CD4-positive, alpha-beta T cell treated with Interferon gamma for 1 hour (primary cell): ENCODE measurements around the gene GDF11.

Experiments
- DNase-seq: peaks from one replicate; pipeline ENCODE4 v3.0.0-alpha.2; 2020

Gene GDF11

DNA sequence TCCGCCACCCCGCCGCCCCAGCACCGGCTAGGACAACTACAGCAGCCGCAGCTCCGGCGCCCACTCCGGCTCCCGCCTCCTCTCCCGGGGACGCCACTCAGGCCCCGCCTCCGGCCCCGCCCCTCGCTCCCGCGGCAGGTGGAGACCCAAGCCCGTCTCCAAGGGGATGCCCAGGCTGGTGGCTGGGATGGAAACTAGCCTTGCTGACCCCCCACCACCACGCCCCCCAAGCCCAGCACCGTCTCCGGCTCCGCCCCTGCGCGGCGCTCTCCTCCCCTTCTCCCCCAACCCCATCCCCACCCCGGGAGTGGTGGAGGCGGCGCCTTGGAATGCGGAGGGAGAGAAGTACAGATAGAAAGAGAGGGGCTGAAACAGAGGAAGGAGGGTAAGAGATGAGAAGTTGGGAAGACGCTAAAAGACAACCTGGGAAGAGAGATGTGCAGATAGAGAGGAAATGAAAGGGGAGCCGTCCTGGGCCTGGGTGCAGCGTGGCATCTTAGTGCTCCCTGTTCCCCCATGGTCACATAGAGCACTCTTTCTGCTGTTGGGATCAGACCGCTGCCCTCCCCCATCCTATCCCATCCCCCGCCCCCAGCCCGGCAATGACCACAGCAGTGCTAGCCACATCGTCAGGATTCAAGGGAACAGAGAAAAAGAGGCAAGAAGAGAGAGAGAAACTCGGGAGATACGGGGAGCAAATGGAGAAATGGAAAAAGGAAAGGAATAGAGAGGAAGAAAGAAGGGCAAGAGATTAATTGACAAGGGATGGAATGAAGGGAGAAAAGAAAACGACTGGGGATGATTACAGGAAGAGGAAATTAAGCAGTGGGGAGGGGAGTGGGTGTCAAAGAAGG is 34.9 kb upstream of the GDF11 start, which contains the start of gene ITGA7:
TSS of gene ITGA7 (minus strand) at position 64 of the 854 bp plus-strand sequence. CDS start 222 bp downstream, outside the sequence.
- peak; percentile 42 for DNase-seq

DNA sequence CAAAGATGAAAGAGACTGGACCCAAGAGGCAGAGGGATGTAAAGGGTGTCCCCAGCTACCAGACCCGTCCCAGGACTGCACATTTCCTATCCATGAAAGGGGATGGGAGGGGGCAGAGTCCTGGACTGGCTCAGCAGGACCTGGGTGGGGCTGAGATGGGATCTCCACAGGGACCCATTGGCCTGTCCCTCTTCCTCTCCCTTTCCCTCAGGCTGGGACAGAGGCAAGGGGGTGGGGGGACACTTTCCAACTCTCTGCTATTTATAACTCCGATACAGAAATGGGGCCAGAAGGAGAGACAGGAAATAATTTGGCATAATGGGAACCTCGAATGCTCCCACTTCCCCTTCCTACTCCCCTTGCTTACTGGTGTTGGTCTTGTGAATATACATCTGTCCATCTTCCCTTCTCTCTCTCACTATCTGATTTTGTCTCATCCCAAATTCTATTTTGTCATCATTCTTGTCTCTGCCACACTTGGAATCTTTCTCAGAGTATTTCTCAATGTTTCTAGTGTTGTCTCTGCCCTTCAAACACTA is 34.2 kb upstream of the GDF11 start:
- no peak for DNase-seq

DNA sequence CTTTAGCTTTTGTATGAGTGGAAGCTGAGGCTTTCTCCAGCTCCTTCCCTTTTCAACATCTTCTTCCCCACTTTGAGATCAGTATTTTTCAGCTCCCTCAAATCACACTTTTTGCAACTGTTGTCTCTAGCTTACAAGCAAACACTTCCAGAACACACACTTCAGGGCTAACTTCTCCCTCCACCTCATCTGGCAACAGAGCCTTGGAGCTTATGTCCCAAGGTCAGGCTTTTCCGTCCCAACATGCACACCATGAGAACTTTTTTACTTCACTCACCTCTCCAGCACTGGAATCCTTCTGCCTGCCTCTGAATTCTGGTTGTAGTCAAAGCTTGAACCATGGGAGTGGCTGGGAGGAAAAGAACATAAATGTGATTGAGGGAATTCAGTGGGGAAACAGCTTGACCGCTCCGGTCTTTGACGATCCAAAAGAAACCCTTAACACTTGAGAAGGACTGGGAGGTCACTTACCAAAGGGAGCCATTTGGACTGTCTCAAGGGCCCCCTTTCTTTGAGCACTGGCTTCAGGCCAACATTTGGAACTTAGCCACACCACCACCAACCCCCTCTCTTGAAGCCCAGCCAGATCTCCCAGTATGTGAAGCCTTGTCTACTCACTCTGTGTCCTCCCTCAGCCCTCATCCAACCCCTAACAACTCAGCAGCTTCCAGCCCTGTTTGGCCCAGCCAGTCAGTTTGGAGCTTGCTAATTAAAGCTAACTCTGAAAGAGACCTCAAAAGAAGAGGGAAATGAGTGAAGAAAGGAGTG is 31.0 kb upstream of the GDF11 start:
- DNase-seq: no peak

DNA sequence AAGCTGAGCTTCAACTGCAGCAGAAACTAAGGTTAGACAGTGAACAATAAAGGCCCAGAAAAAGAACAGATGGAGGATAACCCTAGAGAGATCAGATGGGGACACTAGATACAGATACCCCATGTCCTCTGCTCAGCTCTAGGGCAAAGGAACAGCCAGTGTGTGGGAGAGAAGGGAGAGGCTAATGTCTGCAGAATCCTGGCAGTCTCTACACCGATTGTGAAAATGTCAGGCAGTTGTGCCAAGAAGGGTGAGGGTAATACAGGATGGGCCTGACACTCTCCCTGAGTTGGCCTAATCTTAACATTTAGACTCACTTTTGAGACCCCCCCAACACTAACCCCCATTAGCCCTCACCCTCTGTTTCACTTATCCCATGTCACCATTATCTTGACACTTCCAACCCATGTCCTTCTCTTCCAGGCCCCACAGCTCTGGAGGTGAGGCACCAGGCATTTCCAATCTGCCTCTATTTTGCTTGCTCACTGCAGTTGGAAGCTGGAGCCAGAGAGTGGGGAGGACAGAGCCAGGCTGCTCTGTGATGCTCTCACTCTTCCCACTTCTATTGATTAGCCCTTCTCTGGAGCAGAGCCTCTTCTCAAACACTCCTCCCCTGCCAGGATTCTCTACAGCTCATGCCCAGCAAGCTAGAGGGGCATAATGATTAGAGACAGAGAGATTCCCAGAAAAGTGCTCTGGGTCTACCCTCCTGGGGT is 30.1 kb upstream of the GDF11 start:
- no peak for DNase-seq

DNA sequence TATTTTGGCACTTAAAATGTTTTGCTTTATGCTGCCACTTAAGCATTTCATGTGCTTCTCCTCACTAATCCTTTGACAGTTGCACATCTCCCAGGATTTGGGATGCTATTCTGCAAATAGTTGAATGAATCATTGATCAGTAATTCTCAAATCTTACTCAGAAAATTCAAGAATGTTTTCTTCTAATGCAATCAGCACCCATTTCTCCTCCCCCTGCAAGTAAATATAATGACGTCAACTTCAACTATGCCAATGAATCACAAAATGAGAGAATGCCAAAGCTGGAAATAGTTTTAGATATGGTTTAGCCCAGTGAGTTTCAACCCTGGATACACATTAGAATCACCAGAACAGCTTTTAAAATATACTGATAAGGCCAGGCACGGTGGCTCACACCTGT is 29.2 kb upstream of the GDF11 start:
- DNase-seq: no peak

DNA sequence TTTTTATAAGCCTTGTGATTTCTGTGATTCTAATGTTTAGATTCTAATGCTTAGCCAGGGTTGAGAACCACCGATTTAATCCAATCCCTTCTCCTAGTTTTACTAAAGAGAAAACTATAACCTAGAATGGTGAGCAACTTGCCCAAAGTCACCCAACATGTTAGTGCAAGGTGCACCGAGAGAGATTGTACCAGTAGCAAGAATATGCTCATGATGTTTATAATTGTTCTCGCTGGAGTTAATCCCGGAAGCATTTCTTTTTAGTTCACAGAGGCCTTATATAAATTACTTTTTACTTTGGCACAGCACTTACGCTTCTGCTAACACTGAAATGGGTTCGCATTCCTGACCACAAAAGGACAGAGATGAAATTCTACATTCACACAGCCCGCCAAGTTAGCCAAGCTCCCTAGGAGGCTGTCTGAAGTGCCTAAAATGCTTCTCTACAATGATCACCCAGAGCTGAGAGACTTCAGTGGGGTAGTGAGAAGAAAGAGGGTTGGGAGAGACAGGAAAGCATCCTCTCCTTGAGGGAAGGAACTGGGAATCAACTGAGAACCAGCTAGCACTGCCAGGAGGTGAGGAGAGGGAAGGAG is 27.7 kb upstream of the GDF11 start:
- DNase-seq: no peak

DNA sequence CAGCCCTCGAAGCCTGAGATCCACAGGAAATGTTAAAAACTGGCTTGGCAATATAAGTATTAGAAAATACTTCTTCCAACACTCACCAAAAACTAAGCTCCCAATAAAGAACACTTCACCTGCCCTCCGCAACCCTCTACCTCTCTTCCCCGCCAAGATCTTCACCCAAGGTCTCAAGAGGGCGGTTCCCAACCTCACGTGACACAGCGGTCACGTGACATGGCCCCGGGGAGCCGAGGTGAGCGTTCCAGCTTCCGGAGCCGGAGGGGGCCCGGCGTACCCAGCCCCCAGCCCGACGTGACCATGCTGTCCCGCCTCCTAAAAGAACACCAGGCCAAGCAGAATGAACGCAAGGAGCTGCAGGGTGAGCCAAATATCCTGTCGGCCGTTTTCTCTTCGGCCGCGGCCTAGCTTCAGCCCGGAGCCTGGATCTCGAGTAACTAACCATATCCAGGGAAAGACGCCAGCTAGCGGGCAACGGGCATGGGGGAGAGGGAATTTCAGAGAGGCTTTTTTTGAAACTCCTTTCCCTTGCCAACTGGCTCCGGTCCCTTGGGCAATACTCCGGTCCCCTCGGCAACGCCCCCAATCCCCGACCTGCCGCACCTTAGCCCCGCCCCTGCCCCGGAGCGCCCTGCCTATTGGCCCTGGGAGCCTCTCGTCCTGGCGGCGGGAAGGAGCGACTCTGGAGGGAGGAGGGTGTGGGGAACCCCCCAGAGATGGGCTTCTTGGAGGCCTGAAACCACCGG is 26.9 kb upstream of the GDF11 start, which contains the start of gene BLOC1S1:
TSS of gene BLOC1S1 (plus strand) at position 214 of the 749 bp plus-strand sequence. CDS start at position 220, 6 bp downstream.
- DNase-seq: peak; percentile 87

DNA sequence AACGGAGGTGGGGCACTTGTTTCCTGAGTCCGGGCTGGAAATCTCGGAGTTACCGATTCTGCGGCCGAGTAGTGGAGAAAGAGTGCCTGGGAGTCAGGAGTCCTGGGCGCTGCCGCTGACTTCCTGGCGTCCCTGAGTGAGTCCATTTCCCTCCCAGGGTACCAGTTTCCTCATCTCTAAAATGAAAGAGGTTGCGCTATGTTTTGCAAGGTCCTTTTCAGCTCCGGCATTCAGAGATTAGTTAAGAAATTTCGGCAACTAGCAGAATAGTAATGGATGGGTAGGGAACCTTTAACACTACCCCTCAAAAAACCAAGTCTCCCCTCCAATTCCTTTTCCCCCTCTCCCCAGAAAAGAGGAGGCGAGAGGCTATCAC is 26.4 kb upstream of the GDF11 start:
- no peak for DNase-seq

DNA sequence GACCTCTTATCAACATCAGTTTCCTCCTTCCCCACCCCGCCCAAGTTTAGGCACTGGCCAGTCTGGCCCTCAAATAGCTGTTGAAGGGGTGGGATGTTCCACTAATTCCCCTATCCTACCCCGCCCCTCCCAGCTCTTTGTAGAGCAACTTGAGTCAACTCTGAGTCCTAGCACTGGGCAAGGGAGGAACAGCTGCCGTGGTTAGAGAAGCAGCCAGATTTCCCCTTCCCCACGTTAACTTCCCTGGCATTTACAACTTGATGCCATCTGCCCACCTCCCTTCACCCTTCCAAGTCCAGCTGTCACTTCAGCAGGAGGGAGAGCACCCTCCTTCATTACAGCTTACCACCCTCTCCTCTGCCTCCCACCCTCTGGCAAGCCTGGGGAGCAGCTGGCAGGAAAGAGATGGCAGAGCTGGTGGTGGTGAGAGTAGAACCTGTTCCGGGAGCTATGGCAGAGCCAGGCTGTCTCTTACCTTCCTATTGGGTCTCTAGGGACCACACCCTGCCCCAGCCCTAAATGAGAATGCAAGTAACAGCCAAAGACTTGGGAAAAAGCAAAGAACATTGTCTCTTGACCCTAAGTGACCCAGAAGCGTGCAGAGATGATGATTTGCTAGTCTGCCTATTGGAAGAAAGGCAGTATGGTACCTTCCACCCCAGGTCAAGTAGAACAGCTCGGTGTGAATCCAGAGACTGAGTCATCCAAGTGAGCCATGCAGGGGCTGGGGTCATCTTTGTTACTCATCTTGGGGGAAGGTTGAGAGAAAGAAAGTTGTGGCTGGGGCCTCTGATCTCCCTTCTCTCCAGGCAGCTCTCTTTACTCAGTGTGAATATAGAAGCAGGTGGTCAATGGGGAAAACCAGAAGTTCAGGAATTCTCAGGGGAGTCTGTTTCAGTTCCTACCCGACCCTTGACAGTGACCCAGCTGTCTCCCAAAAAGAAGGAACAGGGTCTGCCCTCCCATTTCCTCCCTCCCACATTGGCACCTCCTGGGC is 25.6 kb upstream of the GDF11 start:
- DNase-seq: no peak

DNA sequence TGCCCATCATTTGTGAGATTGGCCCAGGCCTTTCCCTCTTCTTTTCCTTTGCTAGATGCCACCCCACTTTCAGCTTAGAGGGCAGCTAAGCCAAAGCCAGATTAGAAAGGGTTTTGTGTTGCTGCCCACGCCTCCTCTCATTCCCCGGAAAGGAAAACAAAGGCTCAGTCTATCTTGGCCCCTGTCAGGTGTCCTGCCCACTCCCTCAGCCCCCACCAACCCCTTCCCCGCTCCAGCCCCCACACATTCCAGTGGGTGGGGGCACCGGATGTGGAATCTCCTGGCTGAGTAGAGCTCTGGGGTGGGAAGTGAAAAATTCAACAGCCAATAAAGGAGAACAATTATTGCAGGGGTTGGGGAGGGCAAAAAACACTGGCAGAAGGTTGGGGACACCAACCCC is 24.9 kb upstream of the GDF11 start:
- DNase-seq: no peak

DNA sequence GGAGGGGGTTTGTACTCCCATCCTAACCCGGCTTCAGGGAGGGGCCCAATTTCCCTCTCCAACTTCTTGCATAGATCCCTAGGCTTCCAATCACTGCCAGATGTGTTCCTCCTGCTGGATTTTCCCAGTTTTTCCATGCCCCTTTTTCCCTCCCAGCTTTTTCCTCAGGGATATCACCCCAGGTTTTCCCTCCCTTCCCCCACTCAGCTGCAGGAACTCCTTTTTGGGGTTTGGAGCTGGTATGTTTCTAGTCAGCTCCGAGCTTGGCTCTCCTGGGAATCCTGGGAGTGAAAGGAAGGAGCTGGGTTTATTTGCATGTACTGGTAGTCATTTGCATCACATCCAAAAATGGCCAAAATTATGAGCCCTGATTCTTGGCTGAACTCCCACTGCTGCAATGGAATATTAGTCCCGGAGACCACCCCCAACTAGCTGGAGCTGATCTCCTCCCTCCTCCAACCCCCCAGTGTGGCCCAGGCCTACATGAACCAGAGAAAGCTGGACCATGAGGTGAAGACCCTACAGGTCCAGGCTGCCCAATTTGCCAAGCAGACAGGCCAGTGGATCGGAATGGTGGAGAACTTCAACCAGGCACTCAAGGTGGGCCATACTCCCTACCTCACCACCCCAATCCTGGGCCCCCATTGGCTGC is 24.2 kb upstream of the GDF11 start:
- no peak for DNase-seq

DNA sequence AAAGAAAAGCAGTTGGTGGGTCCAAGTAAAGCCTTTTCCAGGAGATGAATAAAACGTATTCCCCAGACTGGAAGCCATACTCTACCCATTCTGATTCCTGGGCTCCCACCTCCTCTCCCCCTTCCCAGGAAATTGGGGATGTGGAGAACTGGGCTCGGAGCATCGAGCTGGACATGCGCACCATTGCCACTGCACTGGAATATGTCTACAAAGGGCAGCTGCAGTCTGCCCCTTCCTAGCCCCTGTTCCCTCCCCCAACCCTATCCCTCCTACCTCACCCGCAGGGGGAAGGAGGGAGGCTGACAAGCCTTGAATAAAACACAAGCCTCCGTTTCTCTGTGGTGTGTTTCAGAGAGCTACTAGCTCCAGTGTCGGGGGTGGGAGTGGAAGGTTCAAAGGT is 23.6 kb upstream of the GDF11 start:
- DNase-seq: no peak

DNA sequence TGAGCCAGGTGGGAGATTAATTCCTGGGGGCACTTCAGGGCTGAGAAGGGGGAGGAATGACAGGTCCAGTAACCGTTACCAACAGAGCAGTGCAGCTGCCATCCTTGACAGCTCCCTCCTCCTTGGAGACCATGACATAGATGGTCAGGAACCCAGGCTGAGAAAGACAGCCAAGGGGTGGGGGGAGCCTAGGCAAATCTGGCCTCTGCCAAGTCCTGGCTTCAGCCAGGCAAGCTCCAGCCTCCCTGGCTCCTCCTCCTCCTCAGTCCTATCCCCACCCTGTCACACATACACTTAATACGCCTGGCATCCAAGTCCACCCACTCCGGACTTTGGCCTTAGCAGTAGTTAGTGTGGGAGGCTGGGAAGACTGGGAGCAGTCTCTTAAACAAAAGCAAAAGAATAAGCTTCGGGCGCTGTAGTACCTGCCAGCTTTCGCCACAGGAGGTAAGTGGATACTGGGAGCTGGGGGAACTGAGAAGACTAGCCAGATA is 22.8 kb upstream of the GDF11 start, which contains the start of gene RDH5:
TSS of gene RDH5 (plus strand) at position 323 of the 494 bp plus-strand sequence. CDS start 792 bp downstream, outside the sequence.
- DNase-seq: no peak

DNA sequence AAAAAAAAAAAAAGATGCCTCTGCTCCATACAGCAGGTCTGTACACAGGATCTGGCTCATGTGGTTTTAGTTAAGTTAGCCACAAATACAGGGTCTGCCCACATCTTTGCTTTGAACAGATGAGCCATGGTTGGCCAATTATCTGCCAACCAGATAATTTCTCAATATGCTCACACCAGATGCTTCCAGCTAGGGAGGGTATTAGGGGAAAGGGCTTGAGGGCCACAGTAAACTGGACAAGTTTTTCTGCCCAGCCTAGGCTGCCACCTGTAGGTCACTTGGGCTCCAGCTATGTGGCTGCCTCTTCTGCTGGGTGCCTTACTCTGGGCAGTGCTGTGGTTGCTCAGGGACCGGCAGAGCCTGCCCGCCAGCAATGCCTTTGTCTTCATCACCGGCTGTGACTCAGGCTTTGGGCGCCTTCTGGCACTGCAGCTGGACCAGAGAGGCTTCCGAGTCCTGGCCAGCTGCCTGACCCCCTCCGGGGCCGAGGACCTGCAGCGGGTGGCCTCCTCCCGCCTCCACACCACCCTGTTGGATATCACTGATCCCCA is 22.0 kb upstream of the GDF11 start:
- DNase-seq: peak; percentile 6

DNA sequence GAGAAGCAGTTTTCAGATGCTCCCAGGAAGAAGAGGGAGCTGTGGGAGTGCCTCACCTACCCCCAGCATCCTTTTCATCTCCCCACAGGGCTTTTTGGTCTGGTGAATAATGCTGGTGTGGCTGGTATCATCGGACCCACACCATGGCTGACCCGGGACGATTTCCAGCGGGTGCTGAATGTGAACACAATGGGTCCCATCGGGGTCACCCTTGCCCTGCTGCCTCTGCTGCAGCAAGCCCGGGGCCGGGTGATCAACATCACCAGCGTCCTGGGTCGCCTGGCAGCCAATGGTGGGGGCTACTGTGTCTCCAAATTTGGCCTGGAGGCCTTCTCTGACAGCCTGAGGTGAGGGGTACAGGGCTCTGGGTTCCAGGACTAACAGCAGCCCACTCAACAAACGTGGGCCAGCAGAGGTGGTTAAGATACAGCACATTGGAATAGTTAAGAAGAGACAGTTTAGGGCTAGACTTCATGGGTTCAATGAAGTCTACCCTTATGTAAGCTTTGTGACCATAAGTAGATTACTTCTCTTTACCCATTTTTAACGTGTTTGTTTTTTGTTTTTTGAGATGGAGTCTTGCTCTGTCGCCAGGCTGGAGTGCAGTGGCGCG is 21.2 kb upstream of the GDF11 start:
- DNase-seq: no peak

DNA sequence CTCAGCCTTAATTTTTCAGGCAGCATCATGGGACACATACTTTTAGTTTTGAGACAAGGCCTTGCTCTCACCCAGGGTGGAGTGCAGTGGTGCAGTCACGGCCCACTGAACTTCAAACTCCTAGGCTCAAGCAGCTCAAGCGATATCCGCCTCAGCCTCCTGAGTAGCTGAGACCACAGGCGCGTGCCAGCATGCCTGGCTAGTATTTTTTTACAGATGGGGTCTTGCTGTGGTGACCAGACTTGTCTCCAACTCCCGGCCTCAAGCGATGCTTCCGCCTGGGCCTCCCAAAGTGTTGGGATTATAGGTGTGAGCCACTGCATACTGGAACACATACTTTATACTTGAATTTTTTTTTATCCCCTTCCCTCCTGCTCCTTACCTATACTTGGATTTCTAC is 20.0 kb upstream of the GDF11 start:
- DNase-seq: no peak

DNA sequence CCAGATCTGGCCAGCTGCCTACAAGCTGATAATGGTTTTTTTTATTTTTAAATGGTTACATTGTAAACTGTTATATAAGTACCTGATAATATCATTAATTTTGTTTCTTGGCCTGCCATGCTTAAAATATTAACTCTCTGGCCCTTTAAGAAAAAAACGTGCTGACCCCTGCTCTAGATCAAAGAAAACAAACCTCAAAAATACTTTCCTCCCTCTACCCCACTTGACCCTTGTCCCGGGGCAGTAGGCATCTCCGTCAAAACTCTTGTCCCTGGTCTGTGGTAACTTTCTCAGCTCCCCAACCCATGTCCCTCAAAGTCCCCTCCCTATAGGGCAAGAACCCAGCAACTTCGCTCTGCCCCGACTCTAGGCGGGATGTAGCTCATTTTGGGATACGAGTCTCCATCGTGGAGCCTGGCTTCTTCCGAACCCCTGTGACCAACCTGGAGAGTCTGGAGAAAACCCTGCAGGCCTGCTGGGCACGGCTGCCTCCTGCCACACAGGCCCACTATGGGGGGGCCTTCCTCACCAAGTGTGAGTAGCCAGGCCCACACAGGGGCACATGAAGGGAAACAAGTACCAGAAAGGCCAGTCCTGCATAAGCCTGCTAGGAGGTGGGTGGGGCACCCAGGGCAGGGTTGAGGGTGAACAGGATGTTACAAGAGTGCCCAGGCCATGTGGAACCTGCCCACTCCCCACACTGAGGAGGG is 19.3 kb upstream of the GDF11 start:
- DNase-seq: no peak
